ENCODE results near the gene LPP.

The LPP gene

GRCh38 chr3:188854772-188855149, 700.8 kb downstream of the LPP start:
- Histone ChIP-seq H3K27ac (ENCODE audit: low read depth, low read length, poor library complexity, severe bottlenecking) (no peak overlapping the region), H3K4me2 (ENCODE audit: low read length) (no peak overlapping the region)
- no peak for TF ChIP-seq EZH2 (IDR thresholded peaks at IDR 0.05; ENCODE audit: borderline replicate concordance, low read length)
- TF ChIP-seq CTCF (IDR thresholded peaks at IDR 0.05; ENCODE audit: low read length) = no peak

GRCh38 chr3:188855675-188856074, 701.7 kb downstream of the LPP start:
- TF ChIP-seq EZH2 (IDR thresholded peaks at IDR 0.05; ENCODE audit: borderline replicate concordance, low read length) (no peak), CTCF (IDR thresholded peaks at IDR 0.05; ENCODE audit: low read length) (no peak)
- Histone ChIP-seq H3K9me2 (ENCODE audit: low read depth, low read length) (no peaks in the 10 kb centered on the region), H3K27ac (ENCODE audit: low read depth, low read length, poor library complexity, severe bottlenecking) (no peak overlapping the region), H3K36me3 (ENCODE audit: insufficient read depth, low read length) (no peaks in the 10 kb centered on the region), H3K4me3 (ENCODE audit: low read depth, low read length, poor library complexity, severe bottlenecking) (no peak overlapping the region), H2AFZ (ENCODE audit: low read length) (no peak overlapping the region), H3K9ac (ENCODE audit: low read length) (no peak overlapping the region), H3K27me3 (ENCODE audit: insufficient read depth, low read length) (no peaks in the 10 kb centered on the region), H3K4me1 (ENCODE audit: insufficient read depth, low read length, severe bottlenecking) (no peaks in the 10 kb centered on the region), H3K79me2 (ENCODE audit: insufficient read depth, low read length) (no peaks in the 10 kb centered on the region), H4K20me1 (ENCODE audit: insufficient read depth, low read length) (no peaks in the 10 kb centered on the region), H3K4me2 (ENCODE audit: low read length) (no peak overlapping the region), H3F3A (ENCODE audit: insufficient read depth, low read length) (no peaks in the 10 kb centered on the region), H3K9me3 (ENCODE audit: low read length) (no peaks in the 10 kb centered on the region)

More at GRCh38 chr3:188854772-188855149, 700.8 kb downstream of the LPP start:
- no peaks in the 10 kb centered on the region for H3K9me2 ChIP-seq (ENCODE audit: low read depth, low read length)
- H3K27me3 ChIP-seq (ENCODE audit: insufficient read depth, low read length) = no peaks in the 10 kb centered on the region
- H3K36me3 ChIP-seq (ENCODE audit: insufficient read depth, low read length) = no peaks in the 10 kb centered on the region
- H3K4me3 ChIP-seq (ENCODE audit: low read depth, low read length, poor library complexity, severe bottlenecking) = no peak overlapping the region
- no peak overlapping the region for H3K9ac ChIP-seq (ENCODE audit: low read length)
- no peak overlapping the region for H2AFZ ChIP-seq (ENCODE audit: low read length)
- H3F3A ChIP-seq (ENCODE audit: insufficient read depth, low read length) = no peaks in the 10 kb centered on the region
- H3K79me2 ChIP-seq (ENCODE audit: insufficient read depth, low read length) = no peaks in the 10 kb centered on the region
- H4K20me1 ChIP-seq (ENCODE audit: insufficient read depth, low read length) = no peaks in the 10 kb centered on the region
- H3K4me1 ChIP-seq (ENCODE audit: insufficient read depth, low read length, severe bottlenecking) = no peaks in the 10 kb centered on the region
- no peaks in the 10 kb centered on the region for H3K9me3 ChIP-seq (ENCODE audit: low read length)

- no peak for TF ChIP-seq EZH2 (IDR thresholded peaks at IDR 0.05; ENCODE audit: borderline replicate concordance, low read length)
- TF ChIP-seq CTCF (IDR thresholded peaks at IDR 0.05; ENCODE audit: low read length) = no peak
- no peak overlapping the region for H3K27ac ChIP-seq (ENCODE audit: low read depth, low read length, poor library complexity, severe bottlenecking)
These were observed 706.2 kb downstream of the LPP start for GRCh38 chr3:188860147-188860546.

More at GRCh38 chr3:188860147-188860546, 706.2 kb downstream of the LPP start:
- H3K4me3 ChIP-seq (ENCODE audit: low read depth, low read length, poor library complexity, severe bottlenecking) = no peak overlapping the region
- no peaks in the 10 kb centered on the region for H3K4me1 ChIP-seq (ENCODE audit: insufficient read depth, low read length, severe bottlenecking)
- H3K9me2 ChIP-seq (ENCODE audit: low read depth, low read length) = no peaks in the 10 kb centered on the region
- no peaks in the 10 kb centered on the region for H3K79me2 ChIP-seq (ENCODE audit: insufficient read depth, low read length)
- no peak overlapping the region for H2AFZ ChIP-seq (ENCODE audit: low read length)
- no peaks in the 10 kb centered on the region for H3K9me3 ChIP-seq (ENCODE audit: low read length)
- no peak overlapping the region for H3K4me2 ChIP-seq (ENCODE audit: low read length)
- no peaks in the 10 kb centered on the region for H4K20me1 ChIP-seq (ENCODE audit: insufficient read depth, low read length)
- no peaks in the 10 kb centered on the region for H3K36me3 ChIP-seq (ENCODE audit: insufficient read depth, low read length)
- H3K27me3 ChIP-seq (ENCODE audit: insufficient read depth, low read length) = no peaks in the 10 kb centered on the region
- H3F3A ChIP-seq (ENCODE audit: insufficient read depth, low read length) = no peaks in the 10 kb centered on the region
- H3K9ac ChIP-seq (ENCODE audit: low read length) = no peak overlapping the region
